DMS153 (cell line): ENCODE measurements around the gene VAT1L.
"Not testable (repeated sequence)": the region's sequence is repeated elsewhere in the genome, so short reads cannot be mapped to it uniquely, and the experiment has no call there.

Source experiments
- DNase-seq: peaks from one replicate; lab custom pipeline; 2025; lab: John Stamatoyannopoulos, UW

The VAT1L gene

DNA sequence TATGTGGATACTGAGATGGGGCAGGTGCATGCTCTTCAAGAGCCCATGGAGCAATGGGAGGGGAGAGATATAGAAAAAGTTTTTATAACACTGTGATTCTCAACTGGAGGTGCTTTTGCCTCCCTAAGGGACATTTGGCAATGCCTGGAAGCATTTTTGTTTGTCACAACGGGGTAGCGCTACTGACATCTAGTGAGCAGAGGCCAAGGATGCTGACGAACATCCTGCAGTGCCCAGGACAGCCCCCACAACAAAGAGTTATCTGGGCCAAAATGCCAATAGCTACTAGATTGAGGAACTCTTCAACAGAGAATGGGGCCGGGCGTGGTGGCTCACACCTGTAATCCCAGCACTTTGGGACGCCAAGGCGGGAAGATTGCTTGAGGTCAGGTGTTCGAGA lies 166.8 kb downstream of the VAT1L start:
- DNase-seq: no peak

DNA sequence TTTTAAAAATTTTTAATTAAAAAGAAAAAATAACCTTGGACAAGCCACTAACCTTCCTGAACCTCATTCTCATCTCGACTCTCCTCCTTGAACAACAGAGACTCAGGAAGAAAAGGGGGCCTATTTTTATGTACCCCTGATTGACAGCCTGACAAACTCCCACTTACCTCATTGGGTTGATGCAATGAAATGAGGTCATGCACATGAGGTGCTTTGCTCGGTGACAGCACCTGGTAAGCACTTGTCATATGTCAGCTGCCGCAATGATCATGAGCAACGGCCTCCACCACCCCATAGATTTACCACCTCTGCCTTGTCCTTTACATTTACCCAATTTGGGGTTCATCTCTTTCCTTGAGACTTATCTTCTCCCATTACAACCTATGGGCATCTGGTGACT lies 167.9 kb downstream of the VAT1L start:
- no peak for DNase-seq

DNA sequence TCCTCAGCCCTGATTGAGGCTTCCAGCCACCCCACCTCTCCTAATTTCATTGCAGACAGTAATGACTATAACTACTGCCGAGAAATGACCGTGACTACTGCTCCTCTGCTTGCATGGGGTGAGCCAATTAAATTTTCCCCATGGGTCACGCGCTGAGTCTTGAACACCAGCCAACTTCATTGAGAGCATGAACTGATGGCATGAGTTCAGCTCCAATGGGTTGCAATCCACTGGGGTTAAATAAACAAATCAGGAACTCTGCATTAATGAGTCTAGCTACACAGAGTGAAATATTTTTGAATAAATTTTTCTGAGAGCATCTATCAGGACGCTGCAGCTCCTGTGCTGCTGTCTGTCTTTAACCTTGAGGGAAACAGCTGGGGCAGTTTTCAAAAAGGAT lies 172.4 kb downstream of the VAT1L start:
- DNase-seq: no peak

- no peak for DNase-seq
Measured at GRCh38 chr16:77961814-77962213, 173.4 kb downstream of the VAT1L start.

DNA sequence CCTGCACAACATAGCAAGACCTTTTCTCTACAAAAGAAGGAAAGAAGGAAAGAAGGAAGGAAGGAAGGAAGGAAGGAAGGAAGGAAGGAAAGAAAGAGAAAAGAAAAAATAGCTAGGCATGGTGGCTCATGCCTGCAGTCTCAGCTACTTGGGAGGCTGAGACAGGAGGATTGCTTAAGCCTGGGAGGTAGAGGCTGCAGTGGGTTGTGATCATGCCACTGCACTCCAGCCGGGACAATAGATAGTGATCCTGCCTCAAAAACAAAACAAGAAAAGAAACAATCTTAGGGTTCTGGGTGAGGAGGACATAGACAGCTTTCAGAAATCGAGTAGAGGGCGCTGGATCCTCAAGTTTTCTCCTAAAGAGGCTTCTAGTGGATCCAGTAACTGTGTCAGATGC lies 174.3 kb downstream of the VAT1L start:
- no peak for DNase-seq

DNA sequence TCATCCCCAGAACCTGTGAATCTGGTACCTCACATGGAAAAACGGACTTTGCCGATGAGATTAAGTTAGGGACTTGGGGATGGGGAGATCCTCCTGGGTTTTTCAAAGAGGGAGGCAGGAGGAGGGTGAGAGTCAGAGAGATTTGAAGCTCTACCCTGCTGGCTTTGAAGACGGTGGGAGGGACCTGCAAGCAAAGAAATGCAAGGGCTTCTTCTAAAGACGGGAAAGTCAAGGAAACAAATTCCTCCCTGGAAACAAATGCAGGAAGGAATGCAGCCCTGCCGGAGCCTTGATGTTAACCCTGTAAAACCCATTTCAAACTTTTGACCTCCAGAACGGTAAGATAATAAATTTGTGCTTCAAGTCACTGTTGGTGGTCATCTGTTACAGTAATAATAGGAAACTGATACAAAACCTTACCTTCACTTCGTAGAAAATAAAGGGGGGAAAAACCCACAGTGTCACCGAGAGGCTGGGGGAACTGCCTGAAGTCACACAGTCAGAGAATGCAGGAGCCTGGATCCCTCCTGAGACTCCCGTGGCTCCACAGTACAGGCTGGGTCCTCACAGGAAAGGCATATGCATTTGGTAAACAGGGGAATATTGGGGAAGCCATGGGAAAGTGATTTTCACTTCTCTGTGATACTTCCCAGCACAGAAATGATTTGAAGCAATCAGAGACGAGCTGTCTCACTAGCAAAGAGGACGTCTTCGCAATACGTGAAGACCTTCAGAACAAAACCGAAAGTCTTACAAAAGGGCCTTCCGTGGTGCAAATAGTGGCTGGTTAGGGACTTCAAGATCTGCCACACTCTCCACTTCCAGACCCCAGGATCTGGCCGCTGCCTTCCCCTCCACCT lies 175.1 kb downstream of the VAT1L start:
- no peak for DNase-seq

DNA sequence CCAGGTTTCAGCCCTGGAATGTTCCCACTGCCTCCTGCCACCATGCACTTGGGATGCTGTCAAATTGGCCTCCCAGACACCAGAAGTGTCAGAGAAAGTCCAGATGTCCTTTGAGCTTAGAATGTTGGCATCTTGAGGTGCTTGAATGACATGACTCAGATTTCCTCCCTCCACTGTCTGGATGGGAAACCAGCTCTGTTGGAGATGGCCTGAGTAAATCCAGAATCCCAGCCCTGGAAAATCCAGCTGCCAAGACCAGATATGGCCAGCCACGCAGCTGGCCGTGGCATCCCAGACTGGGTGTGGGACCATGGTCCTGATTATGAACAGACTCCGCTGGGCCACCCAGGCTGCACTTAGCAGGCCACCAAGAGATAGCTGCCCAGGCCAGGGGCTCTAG lies 177.0 kb downstream of the VAT1L start:
- DNase-seq: no peak

GRCh38 chr16:77967054-77967904 lies 178.9 kb downstream of the VAT1L start:
- DNase-seq: no peak

GRCh38 chr16:77969861-77970260 lies 181.5 kb downstream of the VAT1L start:
- no peak for DNase-seq

DNA sequence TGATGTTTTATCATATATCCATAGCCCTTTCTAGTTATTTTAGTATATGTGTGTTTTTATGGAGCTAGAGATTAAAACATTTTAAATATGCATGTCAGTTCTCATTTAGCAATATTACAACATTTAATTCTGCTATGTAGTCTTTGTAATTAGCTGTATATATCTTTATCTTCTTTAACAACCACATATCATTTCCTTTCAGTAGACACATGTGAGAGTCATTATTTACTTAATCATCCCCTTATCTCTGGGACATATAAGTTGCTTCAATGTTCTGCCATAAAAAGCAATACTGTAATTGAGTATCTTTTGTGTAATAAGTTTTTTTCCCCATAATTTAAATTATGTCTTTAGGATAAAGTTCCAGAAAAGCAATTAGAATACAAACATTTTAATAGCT lies 182.0 kb downstream of the VAT1L start:
- no peak for DNase-seq

DNA sequence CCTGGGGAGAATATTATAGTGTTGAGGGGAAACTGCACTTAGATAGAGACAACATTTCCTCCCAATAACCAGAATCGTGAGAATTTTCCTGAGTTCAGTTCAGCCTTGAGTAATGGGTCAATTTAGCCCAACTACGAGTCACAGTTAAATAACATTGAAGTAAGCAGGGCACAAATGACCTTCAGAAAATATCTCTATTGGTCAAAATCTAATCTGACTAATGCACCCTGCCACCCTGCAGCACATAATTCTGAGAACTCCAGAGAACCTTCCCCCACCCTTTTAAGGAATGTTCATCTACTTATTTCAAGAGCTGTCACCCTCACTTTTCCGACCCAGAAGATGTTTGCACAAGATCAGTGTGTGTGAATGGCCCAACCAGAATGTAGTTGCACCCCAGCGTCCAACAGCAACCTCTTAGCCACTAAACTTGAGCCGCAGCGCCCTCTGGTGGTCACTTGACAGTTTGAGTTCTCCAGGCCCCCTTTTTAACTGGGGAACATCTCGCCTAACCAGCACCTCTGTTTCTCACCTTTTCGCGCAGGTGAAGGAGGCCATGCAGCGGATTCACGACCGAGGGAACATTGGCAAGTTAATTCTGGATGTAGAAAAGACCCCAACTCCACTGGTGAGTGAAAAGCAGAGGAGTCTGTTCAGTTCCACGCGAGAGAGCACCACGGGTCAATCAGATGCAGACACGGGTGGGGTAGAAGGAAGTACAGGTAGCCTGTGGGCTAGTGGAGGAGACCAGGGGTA lies 183.1 kb downstream of the VAT1L start:
- peak; percentile 50 for DNase-seq

GRCh38 chr16:77972062-77972392 lies 183.7 kb downstream of the VAT1L start:
- no peak for DNase-seq

GRCh38 chr16:77974883-77975282 lies 186.5 kb downstream of the VAT1L start:
- DNase-seq: peak; percentile 44

DNA sequence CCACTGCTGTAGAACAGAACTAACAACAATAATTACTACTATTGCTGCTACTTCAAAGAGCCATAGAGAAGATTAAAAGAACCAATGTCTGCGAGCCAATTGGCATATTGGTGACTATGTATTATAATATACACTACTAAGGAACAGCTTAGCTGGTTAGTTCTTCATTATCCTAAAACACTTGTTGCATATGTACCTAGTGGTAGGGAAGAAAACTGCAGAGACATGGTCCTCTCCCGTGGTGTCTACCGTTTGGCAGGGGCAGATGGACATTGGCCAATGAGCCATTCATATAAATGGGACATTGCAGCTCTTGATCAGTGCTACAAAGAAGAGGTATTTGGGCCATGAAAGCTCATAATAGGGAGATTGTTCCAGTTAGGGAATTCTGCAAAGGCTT lies 187.6 kb downstream of the VAT1L start:
- DNase-seq: no peak

GRCh38 chr16:77977339-77977738 lies 189.0 kb downstream of the VAT1L start:
- no peak for DNase-seq

GRCh38 chr16:77985111-77985510 lies 196.7 kb downstream of the VAT1L start:
- no peak for DNase-seq

DNA sequence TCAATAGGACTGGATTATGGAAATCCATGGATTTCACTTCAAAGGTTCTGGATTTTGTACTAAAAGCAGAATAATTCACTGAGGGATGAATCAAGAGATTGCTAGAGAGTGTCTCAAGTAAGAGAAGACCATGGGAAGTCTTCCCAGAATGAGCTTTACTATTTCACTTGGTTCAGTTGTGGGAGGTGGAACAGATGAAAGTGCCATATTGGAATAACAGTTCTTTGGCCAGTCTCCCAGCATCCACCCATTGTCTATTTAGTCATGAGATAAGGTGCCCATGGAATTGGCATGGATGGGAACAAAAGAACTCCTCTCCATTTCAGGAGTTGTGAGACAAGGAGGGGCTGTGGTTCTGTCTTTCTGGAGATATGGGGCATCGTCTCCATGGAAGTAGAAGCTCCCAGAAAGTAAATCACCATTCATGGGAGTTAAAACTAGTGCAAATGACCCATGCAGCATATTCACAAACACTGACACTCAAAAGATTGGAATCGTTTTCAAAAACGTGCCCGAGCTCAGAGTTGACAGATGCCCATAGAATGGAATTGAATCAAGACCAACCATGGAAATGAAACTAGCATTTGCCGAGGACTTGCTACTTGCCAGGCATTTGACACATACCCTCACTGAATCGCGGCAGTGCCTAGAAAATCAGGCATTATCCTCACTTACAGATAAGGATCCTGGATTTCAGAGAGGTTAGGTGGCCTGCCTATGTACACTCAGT lies 197.8 kb downstream of the VAT1L start:
- no peak for DNase-seq

DNA sequence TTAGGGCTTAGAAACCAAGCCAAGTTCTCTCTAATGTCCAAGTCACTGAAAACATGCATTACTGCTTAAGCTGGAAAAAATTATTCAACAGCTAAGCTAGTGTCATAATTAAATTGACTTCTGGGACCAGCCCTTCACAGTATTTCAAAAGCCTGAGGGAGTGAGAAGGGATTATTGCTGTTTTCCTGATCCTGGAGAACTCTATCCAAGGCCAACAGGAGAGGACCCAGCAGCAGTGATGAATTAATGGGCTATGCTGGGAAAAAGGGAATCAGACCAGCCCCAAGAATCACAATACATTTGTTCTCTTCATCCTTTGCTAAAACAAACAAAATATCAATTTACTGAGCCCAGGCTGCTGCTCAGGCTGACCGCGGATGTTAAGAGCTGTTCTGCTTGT lies 199.4 kb downstream of the VAT1L start:
- DNase-seq: peak; percentile 81

DNA sequence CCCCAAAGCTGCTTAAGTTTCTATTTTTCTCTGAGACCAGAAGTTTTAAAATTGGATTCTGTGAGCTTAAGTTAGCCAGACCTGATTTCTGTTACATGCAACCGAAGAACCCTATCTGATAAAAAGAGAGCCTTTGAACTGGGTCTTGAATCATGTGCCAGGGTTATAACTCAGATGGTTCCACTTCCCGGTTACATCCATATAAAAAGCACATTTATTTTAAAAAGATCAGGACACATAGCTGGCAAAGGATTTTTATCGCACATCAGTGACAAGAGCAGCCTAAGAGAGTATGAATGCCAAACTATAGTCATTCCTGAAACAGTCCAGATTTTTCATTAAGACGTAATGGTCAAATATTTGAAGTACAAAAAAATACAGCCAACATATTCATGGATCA lies 201.5 kb downstream of the VAT1L start:
- DNase-seq: no peak

DNA sequence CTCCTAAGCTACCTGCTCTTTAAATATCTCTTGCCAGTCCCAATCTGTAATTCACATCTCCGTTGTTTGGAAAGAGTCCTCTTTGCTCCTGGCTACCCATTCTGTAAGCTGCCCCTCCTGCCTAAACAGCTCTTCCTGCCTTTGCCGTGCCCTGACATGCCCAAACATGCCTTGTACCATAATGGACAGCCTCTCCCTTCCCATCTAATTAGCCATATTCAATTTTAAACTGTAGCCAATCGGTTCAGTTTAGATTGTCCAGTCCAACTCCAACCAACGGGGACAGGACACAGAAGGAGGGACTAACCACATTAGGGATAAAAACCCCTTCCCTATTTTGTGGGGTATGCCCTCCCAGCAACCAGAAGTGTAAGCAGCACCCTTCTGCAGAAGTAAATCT lies 203.3 kb downstream of the VAT1L start:
- DNase-seq: peak; percentile 46

DNA sequence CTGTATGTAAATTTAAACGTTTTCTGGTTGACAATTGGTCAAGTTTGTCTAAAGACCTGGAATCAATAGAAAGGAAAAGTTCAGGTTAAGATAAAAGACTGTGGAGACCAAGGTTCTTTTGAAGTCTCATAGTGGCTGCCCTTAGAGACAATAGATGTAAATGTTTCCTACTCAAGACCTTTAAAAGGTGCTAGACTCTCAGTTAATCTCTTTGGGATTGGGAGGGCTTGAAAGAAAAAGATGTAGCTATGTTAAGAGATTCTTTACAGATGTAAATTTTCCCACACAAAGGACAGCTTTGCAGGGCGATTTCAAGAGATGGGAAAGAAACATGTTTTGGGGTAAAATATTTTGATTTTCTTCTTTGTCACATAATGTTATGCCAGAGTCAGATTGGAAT lies 204.0 kb downstream of the VAT1L start:
- DNase-seq: not testable (repeated sequence)
